K562 (cell line): ENCODE measurements around the gene PHF5A.

Experiments used
- CREB5 ChIP-seq: fragments of 250-450 bp; sonication (Bioruptor Pico); IDR thresholded peaks from 2 replicates; pipeline ENCODE4 v1.5.0; 2020; ENCODE audit warnings: mild to moderate bottlenecking
- POLR2B ChIP-seq: fragments of 450-650 bp; IDR thresholded peaks from 2 replicates; pipeline ENCODE4 v1.6.1; 2018; ENCODE audit warnings: low read depth; ENCODE audit not compliant: partially characterized antibody
- THRAP3 ChIP-seq: fragments of 450-650 bp; IDR thresholded peaks from 2 replicates; pipeline ENCODE4 v1.6.1; 2016; ENCODE audit warnings: mild to moderate bottlenecking, inconsistent platforms, borderline replicate concordance
- YY1 ChIP-seq, 3 experiments: IDR thresholded peaks; 2 replicates each; pipeline ENCODE4 v1.6.1; 2011; ENCODE audit warnings: low read length in 2 of 3, mild to moderate bottlenecking in 2 of 3, moderate library complexity in 2 of 3, borderline replicate concordance in 1 of 3, control low read depth in 1 of 3, low read depth in 1 of 3; ENCODE audit not compliant: insufficient read depth in 3 of 3, insufficient replicate concordance in 2 of 3, control insufficient read depth in 1 of 3, insufficient read length in 1 of 3; ENCODE audit errors: extremely low read depth in 1 of 3
- ZBTB40 ChIP-seq, 2 experiments: fragments of 450-650 bp in 1 of 2; sonication (generic) in 1 of 2; formaldehyde crosslinking in 1 of 2; IDR thresholded peaks; 2 replicates each; pipeline versions ENCODE4 v1.7.1 to v1.9.0; 2016 to 2022; ENCODE audit warnings: inconsistent platforms in 1 of 2, mild to moderate bottlenecking in 1 of 2, missing genetic modification reagents in 1 of 2
- ZBTB8A ChIP-seq: fragments of 450-650 bp; IDR thresholded peaks from 2 replicates; pipeline ENCODE4 v1.6.1; 2018; ENCODE audit warnings: mild to moderate bottlenecking, moderate library complexity; ENCODE audit not compliant: partially characterized antibody
- ZNF24 ChIP-seq: fragments of 450-650 bp; IDR thresholded peaks from 2 replicates; pipeline ENCODE4 v1.6.1; 2016
- TF ChIP-seq, protein P1 (sequence below): fragments of 200-800 bp; sonication (Bioruptor generic); IDR thresholded peaks from 2 replicates; pipeline ENCODE4 v1.6.1; 2016; ENCODE audit warnings: missing genetic modification characterization, missing compliant biosample characterization
- TF ChIP-seq, protein P2 (sequence below), 2 experiments: IDR thresholded peaks; 2 replicates each; pipeline ENCODE4 v1.6.1; 2012; ENCODE audit warnings: improper control_type of control experiment in 2 of 2, low read depth in 2 of 2, low read length in 2 of 2, borderline replicate concordance in 1 of 2
- TF ChIP-seq, protein P3 (sequence below): sonication (generic); formaldehyde crosslinking; IDR thresholded peaks from 2 replicates; pipeline ENCODE4 v1.8.0; 2022; ENCODE audit warnings: mild to moderate bottlenecking, missing genetic modification reagents, borderline replicate concordance

DNA sequence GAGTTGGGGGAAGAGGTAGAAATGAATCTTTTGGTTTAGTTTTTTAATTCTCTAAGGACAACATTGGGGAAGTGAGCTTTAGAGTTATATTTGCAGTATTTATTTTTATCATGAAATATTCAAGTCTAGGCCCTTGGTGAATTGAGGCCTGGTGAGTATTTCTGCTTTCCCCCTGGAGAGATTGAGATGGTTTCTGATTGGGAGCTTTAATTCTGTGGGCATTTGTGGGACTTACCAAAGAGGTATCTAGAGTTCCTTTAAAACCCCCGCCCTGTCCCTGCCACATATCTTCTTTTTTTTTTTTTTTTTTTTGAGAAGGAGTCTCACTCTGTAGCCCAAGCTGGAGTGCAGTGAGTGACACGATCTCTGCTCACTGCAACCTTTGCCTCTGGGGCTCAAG lies 10.0 kb upstream of the PHF5A start:
- TF ChIP-seq CREB5 (CRISPR knock-in tag) (no peak), YY1 (IDR thresholded peaks at IDR 0.05; ENCODE audit: borderline replicate concordance in 1 of 3, control insufficient read depth in 1 of 3, extremely low read depth in 1 of 3, insufficient read depth in 3 of 3, insufficient read length in 1 of 3, insufficient replicate concordance in 2 of 3, low read depth in 1 of 3, low read length in 2 of 3) (no peak), THRAP3 (no peak), ZBTB8A (no peak), ZBTB40 (IDR thresholded peaks at IDR 0.05) (no peak), ZBTB40 (CRISPR knock-in tag; IDR thresholded peaks at IDR 0.05) (no peak), ZNF24 (no peak), POLR2B (no peak)
- TF ChIP-seq, protein P1, sequence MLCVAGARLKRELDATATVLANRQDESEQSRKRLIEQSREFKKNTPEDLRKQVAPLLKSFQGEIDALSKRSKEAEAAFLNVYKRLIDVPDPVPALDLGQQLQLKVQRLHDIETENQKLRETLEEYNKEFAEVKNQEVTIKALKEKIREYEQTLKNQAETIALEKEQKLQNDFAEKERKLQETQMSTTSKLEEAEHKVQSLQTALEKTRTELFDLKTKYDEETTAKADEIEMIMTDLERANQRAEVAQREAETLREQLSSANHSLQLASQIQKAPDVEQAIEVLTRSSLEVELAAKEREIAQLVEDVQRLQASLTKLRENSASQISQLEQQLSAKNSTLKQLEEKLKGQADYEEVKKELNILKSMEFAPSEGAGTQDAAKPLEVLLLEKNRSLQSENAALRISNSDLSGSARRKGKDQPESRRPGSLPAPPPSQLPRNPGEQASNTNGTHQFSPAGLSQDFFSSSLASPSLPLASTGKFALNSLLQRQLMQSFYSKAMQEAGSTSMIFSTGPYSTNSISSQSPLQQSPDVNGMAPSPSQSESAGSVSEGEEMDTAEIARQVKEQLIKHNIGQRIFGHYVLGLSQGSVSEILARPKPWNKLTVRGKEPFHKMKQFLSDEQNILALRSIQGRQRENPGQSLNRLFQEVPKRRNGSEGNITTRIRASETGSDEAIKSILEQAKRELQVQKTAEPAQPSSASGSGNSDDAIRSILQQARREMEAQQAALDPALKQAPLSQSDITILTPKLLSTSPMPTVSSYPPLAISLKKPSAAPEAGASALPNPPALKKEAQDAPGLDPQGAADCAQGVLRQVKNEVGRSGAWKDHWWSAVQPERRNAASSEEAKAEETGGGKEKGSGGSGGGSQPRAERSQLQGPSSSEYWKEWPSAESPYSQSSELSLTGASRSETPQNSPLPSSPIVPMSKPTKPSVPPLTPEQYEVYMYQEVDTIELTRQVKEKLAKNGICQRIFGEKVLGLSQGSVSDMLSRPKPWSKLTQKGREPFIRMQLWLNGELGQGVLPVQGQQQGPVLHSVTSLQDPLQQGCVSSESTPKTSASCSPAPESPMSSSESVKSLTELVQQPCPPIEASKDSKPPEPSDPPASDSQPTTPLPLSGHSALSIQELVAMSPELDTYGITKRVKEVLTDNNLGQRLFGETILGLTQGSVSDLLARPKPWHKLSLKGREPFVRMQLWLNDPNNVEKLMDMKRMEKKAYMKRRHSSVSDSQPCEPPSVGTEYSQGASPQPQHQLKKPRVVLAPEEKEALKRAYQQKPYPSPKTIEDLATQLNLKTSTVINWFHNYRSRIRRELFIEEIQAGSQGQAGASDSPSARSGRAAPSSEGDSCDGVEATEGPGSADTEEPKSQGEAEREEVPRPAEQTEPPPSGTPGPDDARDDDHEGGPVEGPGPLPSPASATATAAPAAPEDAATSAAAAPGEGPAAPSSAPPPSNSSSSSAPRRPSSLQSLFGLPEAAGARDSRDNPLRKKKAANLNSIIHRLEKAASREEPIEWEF: no peak
- TF ChIP-seq, protein P2, sequence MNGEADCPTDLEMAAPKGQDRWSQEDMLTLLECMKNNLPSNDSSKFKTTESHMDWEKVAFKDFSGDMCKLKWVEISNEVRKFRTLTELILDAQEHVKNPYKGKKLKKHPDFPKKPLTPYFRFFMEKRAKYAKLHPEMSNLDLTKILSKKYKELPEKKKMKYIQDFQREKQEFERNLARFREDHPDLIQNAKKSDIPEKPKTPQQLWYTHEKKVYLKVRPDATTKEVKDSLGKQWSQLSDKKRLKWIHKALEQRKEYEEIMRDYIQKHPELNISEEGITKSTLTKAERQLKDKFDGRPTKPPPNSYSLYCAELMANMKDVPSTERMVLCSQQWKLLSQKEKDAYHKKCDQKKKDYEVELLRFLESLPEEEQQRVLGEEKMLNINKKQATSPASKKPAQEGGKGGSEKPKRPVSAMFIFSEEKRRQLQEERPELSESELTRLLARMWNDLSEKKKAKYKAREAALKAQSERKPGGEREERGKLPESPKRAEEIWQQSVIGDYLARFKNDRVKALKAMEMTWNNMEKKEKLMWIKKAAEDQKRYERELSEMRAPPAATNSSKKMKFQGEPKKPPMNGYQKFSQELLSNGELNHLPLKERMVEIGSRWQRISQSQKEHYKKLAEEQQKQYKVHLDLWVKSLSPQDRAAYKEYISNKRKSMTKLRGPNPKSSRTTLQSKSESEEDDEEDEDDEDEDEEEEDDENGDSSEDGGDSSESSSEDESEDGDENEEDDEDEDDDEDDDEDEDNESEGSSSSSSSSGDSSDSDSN (IDR thresholded peaks at IDR 0.05; ENCODE audit: borderline replicate concordance in 1 of 2, low read depth in 2 of 2, low read length in 2 of 2): no peak
- TF ChIP-seq, protein P3, sequence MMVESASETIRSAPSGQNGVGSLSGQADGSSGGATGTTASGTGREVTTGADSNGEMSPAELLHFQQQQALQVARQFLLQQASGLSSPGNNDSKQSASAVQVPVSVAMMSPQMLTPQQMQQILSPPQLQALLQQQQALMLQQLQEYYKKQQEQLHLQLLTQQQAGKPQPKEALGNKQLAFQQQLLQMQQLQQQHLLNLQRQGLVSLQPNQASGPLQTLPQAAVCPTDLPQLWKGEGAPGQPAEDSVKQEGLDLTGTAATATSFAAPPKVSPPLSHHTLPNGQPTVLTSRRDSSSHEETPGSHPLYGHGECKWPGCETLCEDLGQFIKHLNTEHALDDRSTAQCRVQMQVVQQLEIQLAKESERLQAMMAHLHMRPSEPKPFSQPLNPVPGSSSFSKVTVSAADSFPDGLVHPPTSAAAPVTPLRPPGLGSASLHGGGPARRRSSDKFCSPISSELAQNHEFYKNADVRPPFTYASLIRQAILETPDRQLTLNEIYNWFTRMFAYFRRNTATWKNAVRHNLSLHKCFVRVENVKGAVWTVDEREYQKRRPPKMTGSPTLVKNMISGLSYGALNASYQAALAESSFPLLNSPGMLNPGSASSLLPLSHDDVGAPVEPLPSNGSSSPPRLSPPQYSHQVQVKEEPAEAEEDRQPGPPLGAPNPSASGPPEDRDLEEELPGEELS (CRISPR knock-in tag): no peak
